Memory B cell (primary cell): ENCODE measurements around the gene UNC93B1.

Experiments
- ATAC-seq: fragments of 150-1000 bp; cut with Tn5 transposase; 2 replicates; pipeline ENCODE4 v1.10.0; 2021; ENCODE audit warnings: low read depth, mild to moderate bottlenecking, moderate library complexity
- DNase-seq, 2 donors: peaks; one replicate each; pipeline ENCODE4 v3.0.0; 2022; ENCODE audit warnings: low spot score in 2 of 2
- H3K27ac Mint-ChIP-seq: one replicate; pipeline ENCODE4 v1.8.0; 2022; ENCODE audit warnings: mild to moderate bottlenecking, moderate library complexity, mixed read lengths
- H3K27me3 Mint-ChIP-seq: one replicate; pipeline ENCODE4 v1.8.0; 2022; ENCODE audit warnings: mixed read lengths
- H3K36me3 Mint-ChIP-seq: one replicate; pipeline ENCODE4 v1.8.0; 2022; ENCODE audit warnings: mild to moderate bottlenecking, mixed read lengths
- H3K4me1 Mint-ChIP-seq: one replicate; pipeline ENCODE4 v1.8.0; 2022; ENCODE audit warnings: mixed read lengths
- H3K4me3 Mint-ChIP-seq: one replicate; pipeline ENCODE4 v1.8.0; 2022; ENCODE audit warnings: mild to moderate bottlenecking, moderate library complexity, mixed read lengths
- H3K9me3 Mint-ChIP-seq: one replicate; pipeline ENCODE4 v1.8.0; 2022; ENCODE audit warnings: mixed read lengths

UNC93B1 gene

GRCh38 chr11:68003846-68004550 is at the start of gene UNC93B1:
UNC93B1 (minus strand) TSS chr11:68004097; CDS start chr11:68004043, 54 bp downstream.
- Mint-ChIP-seq H3K36me3 (peaks cover 2% of the 10 kb centered on the region), H3K27me3 (no peaks in the 10 kb centered on the region), H3K9me3 (no peaks in the 10 kb centered on the region), H3K4me1 (peaks cover 30% of the 10 kb centered on the region), H3K27ac (peak within 1 kb of the TSS; percentile 85), H3K4me3 (peak within 1 kb of the TSS; percentile 97)
- DNase-seq (peak; percentile 68 to 69), ATAC-seq (peak; percentile 69)

- ATAC-seq (no peak), DNase-seq (no peak)
- Mint-ChIP-seq H3K27ac (peak overlapping the region; percentile 66), H3K36me3 (peaks cover 8% of the 10 kb centered on the region), H3K9me3 (no peaks in the 10 kb centered on the region), H3K4me1 (no peaks in the 10 kb centered on the region), H3K4me3 (no peak overlapping the region), H3K27me3 (no peaks in the 10 kb centered on the region)
These were observed 49.2 kb upstream of the UNC93B1 start for GRCh38 chr11:68053117-68053516.

GRCh38 chr11:68052137-68052873 is 48.4 kb upstream of the UNC93B1 start:
- no peaks in the 10 kb centered on the region for H3K27me3 Mint-ChIP-seq
- ATAC-seq (no peak), DNase-seq (no peak)
- H3K4me3 Mint-ChIP-seq = no peak overlapping the region
- H3K9me3 Mint-ChIP-seq = no peaks in the 10 kb centered on the region
- H3K27ac Mint-ChIP-seq = peak overlapping the region; percentile 39
- peaks cover 8% of the 10 kb centered on the region for H3K36me3 Mint-ChIP-seq
- H3K4me1 Mint-ChIP-seq = no peaks in the 10 kb centered on the region

- H3K9me3 Mint-ChIP-seq = no peaks in the 10 kb centered on the region
- ATAC-seq = no peak
- H3K4me1 Mint-ChIP-seq = no peaks in the 10 kb centered on the region
- DNase-seq = no peak
- H3K27ac Mint-ChIP-seq = peak overlapping the region; percentile 39
- peaks cover 10% of the 10 kb centered on the region for H3K36me3 Mint-ChIP-seq
- no peak overlapping the region for H3K4me3 Mint-ChIP-seq
- H3K27me3 Mint-ChIP-seq = no peaks in the 10 kb centered on the region
These were observed 47.6 kb upstream of the UNC93B1 start for GRCh38 chr11:68051191-68052136.

GRCh38 chr11:68050371-68050841 is 46.5 kb upstream of the UNC93B1 start:
- no peaks in the 10 kb centered on the region for H3K27me3 Mint-ChIP-seq
- no peak for DNase-seq
- no peaks in the 10 kb centered on the region for H3K4me1 Mint-ChIP-seq
- peaks cover 10% of the 10 kb centered on the region for H3K36me3 Mint-ChIP-seq
- no peak for ATAC-seq
- no peak overlapping the region for H3K27ac Mint-ChIP-seq
- no peak overlapping the region for H3K4me3 Mint-ChIP-seq
- no peaks in the 10 kb centered on the region for H3K9me3 Mint-ChIP-seq

- H3K9me3 Mint-ChIP-seq = no peaks in the 10 kb centered on the region
- H3K4me1 Mint-ChIP-seq = no peaks in the 10 kb centered on the region
- no peaks in the 10 kb centered on the region for H3K27me3 Mint-ChIP-seq
- H3K36me3 Mint-ChIP-seq = peaks cover 10% of the 10 kb centered on the region
- H3K27ac Mint-ChIP-seq = no peak overlapping the region
- DNase-seq (no peak), ATAC-seq (no peak)
- no peak overlapping the region for H3K4me3 Mint-ChIP-seq
These were observed 45.8 kb upstream of the UNC93B1 start for GRCh38 chr11:68049509-68050370.

GRCh38 chr11:68048681-68049508 is 45.0 kb upstream of the UNC93B1 start:
- no peak for ATAC-seq
- Mint-ChIP-seq H3K4me3 (no peak overlapping the region), H3K36me3 (peaks cover 12% of the 10 kb centered on the region), H3K27ac (no peak overlapping the region), H3K4me1 (no peaks in the 10 kb centered on the region), H3K27me3 (no peaks in the 10 kb centered on the region), H3K9me3 (no peaks in the 10 kb centered on the region)
- DNase-seq = no peak

GRCh38 chr11:68047437-68048290 is 43.8 kb upstream of the UNC93B1 start:
- H3K27me3 Mint-ChIP-seq = no peaks in the 10 kb centered on the region
- H3K4me1 Mint-ChIP-seq = no peaks in the 10 kb centered on the region
- no peak for DNase-seq
- peaks cover 11% of the 10 kb centered on the region for H3K36me3 Mint-ChIP-seq
- no peak for ATAC-seq
- H3K4me3 Mint-ChIP-seq = no peak overlapping the region
- no peaks in the 10 kb centered on the region for H3K9me3 Mint-ChIP-seq
- H3K27ac Mint-ChIP-seq = no peak overlapping the region

GRCh38 chr11:68044898-68045351 is 41.0 kb upstream of the UNC93B1 start:
- Mint-ChIP-seq H3K27me3 (no peaks in the 10 kb centered on the region), H3K4me3 (no peak overlapping the region), H3K9me3 (no peaks in the 10 kb centered on the region), H3K36me3 (peaks cover 8% of the 10 kb centered on the region), H3K27ac (no peak overlapping the region), H3K4me1 (peaks cover 9% of the 10 kb centered on the region)
- DNase-seq (no peak), ATAC-seq (no peak)

GRCh38 chr11:68044145-68044813 is 40.4 kb upstream of the UNC93B1 start:
- Mint-ChIP-seq H3K4me3 (no peak overlapping the region), H3K27ac (no peak overlapping the region), H3K9me3 (no peaks in the 10 kb centered on the region), H3K36me3 (peaks cover 8% of the 10 kb centered on the region), H3K27me3 (no peaks in the 10 kb centered on the region), H3K4me1 (peaks cover 13% of the 10 kb centered on the region)
- DNase-seq (no peak), ATAC-seq (no peak)

- no peak for DNase-seq
- Mint-ChIP-seq H3K4me3 (no peak overlapping the region), H3K27me3 (no peaks in the 10 kb centered on the region)
These were observed 39.6 kb upstream of the UNC93B1 start for GRCh38 chr11:68043349-68044144.

More at GRCh38 chr11:68043349-68044144, 39.6 kb upstream of the UNC93B1 start:
- no peak overlapping the region for H3K27ac Mint-ChIP-seq
- no peaks in the 10 kb centered on the region for H3K9me3 Mint-ChIP-seq
- peaks cover 14% of the 10 kb centered on the region for H3K4me1 Mint-ChIP-seq
- no peak for ATAC-seq
- peaks cover 8% of the 10 kb centered on the region for H3K36me3 Mint-ChIP-seq
